ENCODE measurements around the gene ENO3. TPM values are rescaled to one million over a fixed set of nuclear protein-coding genes. Genes with fewer than 3 reads are reported as not detected.
A peak's percentile ranks its signal among the peaks of the same experiment; 100 is the strongest.

The ENO3 gene
- total and polyA plus RNA-seq, 2 donors (not counting 3 experiments of a cell fraction or from before 2014, with no cell fraction given) = 5.5 to 5.9 TPM

- no TSS peak for BruUV-seq (replicated peaks)
- Histone ChIP-seq H3K4me2 (ENCODE audit: insufficient read depth, low read length) (peak overlapping the region; percentile 29), H3K79me2 (ENCODE audit: control insufficient read depth, insufficient read depth, low read length) (peaks cover 9% of the 10 kb centered on the region), H4K20me1 (replicated peaks; ENCODE audit: control insufficient read depth, extremely low read depth, insufficient read depth, low read length) (no peaks in the 10 kb centered on the region), H3K27me3 (ENCODE audit: control insufficient read depth in 2 of 2, insufficient read depth in 2 of 2, low read length in 2 of 2) (no peaks in the 10 kb centered on the region), H3K27ac (ENCODE audit: insufficient read depth, low read depth, low read length) (no peak overlapping the region), H3K4me3 (replicated peaks in 1 of 3; ENCODE audit: insufficient read depth in 1 of 3, low read depth in 1 of 3, low read length in 3 of 3) (no peak overlapping the region), H3K9ac (replicated peaks; ENCODE audit: extremely low read depth, insufficient read depth, low read length) (no peak overlapping the region), H3K9me1 (replicated peaks; ENCODE audit: control insufficient read depth, extremely low read depth, insufficient read depth, low read length) (no peaks in the 10 kb centered on the region), H3K36me3 (ENCODE audit: control insufficient read depth in 2 of 2, extremely low read depth in 1 of 2, insufficient read depth in 2 of 2, low read length in 2 of 2) (peaks cover 11 to 36% of the 10 kb centered on the region in 2 experiments), H3K9me3 (replicated peaks; ENCODE audit: control insufficient read depth, insufficient read depth, low read length) (no peaks in the 10 kb centered on the region), H2AFZ (ENCODE audit: low read depth, low read length) (no peak overlapping the region), H3K4me1 (ENCODE audit: control insufficient read depth, extremely low read depth, insufficient read depth, low read length) (peaks cover 24% of the 10 kb centered on the region)
- intact Hi-C loops (cut with micrococcal nuclease) = no loop called here
- DNase-seq (ENCODE audit: low read depth, low spot score) (no peak), FAIRE-seq (no peak)
- dilution Hi-C loops (cut with MboI; ENCODE audit: extremely low pct_ligation_motif_present, low sequenced_read_pairs) = no loop called here
- CTCF ChIA-PET = interaction anchor here (0.8 to 4.5 kb wide), 3 partner anchors 11 to 60 kb away, joined by 4 to 40 read pairs (median 5); partner anchors contain the start of gene CAMTA2
- POLR2A ChIA-PET = interaction anchor here (1.2 kb wide), 1 partner anchor 61 kb away, joined by 3 read pairs; no protein-coding TSS in a partner anchor
- TF ChIP-seq CTCF (IDR thresholded peaks at IDR 0.05; ENCODE audit: extremely low read depth in 1 of 2, insufficient read depth in 1 of 2, low read depth in 1 of 2, low read length in 2 of 2) = no peak
- TF ChIP-seq MAX (IDR thresholded peaks at IDR 0.05; ENCODE audit: insufficient read depth, insufficient read length) = no peak
- TF ChIP-seq MYC (IDR thresholded peaks at IDR 0.05; ENCODE audit: low read depth, low read length) = no peak
- no peak for TF ChIP-seq POLR2AphosphoS5 (IDR thresholded peaks at IDR 0.05; ENCODE audit: insufficient read depth, low read depth, low read length)
- TF ChIP-seq GATA2 (IDR thresholded peaks at IDR 0.05; ENCODE audit: insufficient read depth, insufficient read length, low read depth, low read length) = no peak
These were observed 18.7 kb downstream of the ENO3 start for GRCh38 chr17:4969551-4970173.

Data from endothelial cell of umbilical vein (primary cell).